ENCODE results near the gene ROR2. TPM values are rescaled to one million over a fixed set of nuclear protein-coding genes. Genes with fewer than 3 reads are reported as not detected.

ROR2 gene
- total and polyA plus RNA-seq, 2 of the 13 experiments (the other 11 are each of a cell fraction or from before 2014, with no cell fraction given) = not detected

GRCh38 chr9:91536211-91536691, 413.8 kb downstream of the ROR2 start (continued):
- no peak for TF ChIP-seq NAIF1 (CRISPR knock-in tag; IDR thresholded peaks at IDR 0.05; ENCODE audit: borderline replicate concordance)
- TF ChIP-seq PHF5A (CRISPR knock-in tag; IDR thresholded peaks at IDR 0.05; ENCODE audit: low read depth, unreplicated experiment) = no peak
- no peak for TF ChIP-seq ZBTB20 (CRISPR knock-in tag; IDR thresholded peaks at IDR 0.05; ENCODE audit: borderline replicate concordance, low read depth)
- TF ChIP-seq ZNF230 (CRISPR knock-in tag; IDR thresholded peaks at IDR 0.05) = no peak
- no peak for TF ChIP-seq ZNF567 (CRISPR knock-in tag; IDR thresholded peaks at IDR 0.05; ENCODE audit: borderline replicate concordance)
- TF ChIP-seq LCORL (IDR thresholded peaks at IDR 0.05) = no peak
- no peak for TF ChIP-seq LCORL (CRISPR knock-in tag; IDR thresholded peaks at IDR 0.05)
- TF ChIP-seq ZNF17 (CRISPR knock-in tag; IDR thresholded peaks at IDR 0.05) = no peak
- TF ChIP-seq ZNF441 (CRISPR knock-in tag; IDR thresholded peaks at IDR 0.05; ENCODE audit: borderline replicate concordance) = no peak
- TF ChIP-seq, protein P1, sequence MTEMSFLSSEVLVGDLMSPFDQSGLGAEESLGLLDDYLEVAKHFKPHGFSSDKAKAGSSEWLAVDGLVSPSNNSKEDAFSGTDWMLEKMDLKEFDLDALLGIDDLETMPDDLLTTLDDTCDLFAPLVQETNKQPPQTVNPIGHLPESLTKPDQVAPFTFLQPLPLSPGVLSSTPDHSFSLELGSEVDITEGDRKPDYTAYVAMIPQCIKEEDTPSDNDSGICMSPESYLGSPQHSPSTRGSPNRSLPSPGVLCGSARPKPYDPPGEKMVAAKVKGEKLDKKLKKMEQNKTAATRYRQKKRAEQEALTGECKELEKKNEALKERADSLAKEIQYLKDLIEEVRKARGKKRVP (CRISPR knock-in tag; IDR thresholded peaks at IDR 0.05) = peak in 1 of 2 experiments; percentile 42; a peak in 1 of 4 replicates
- TF ChIP-seq EZH2 (conservative IDR thresholded peaks at IDR 0.05; ENCODE audit: low read depth, low read length) = no peak
- no peak for TF ChIP-seq MTF2 (CRISPR knock-in tag; IDR thresholded peaks at IDR 0.05; ENCODE audit: borderline replicate concordance)
- TF ChIP-seq KLF11 (CRISPR knock-in tag; IDR thresholded peaks at IDR 0.05) = no peak
- no peak for TF ChIP-seq HNF4A (CRISPR knock-in tag; IDR thresholded peaks at IDR 0.05)
- TF ChIP-seq, protein P2, sequence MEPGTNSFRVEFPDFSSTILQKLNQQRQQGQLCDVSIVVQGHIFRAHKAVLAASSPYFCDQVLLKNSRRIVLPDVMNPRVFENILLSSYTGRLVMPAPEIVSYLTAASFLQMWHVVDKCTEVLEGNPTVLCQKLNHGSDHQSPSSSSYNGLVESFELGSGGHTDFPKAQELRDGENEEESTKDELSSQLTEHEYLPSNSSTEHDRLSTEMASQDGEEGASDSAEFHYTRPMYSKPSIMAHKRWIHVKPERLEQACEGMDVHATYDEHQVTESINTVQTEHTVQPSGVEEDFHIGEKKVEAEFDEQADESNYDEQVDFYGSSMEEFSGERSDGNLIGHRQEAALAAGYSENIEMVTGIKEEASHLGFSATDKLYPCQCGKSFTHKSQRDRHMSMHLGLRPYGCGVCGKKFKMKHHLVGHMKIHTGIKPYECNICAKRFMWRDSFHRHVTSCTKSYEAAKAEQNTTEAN (CRISPR knock-in tag; conservative IDR thresholded peaks at IDR 0.05) = peak; percentile 99
- TF ChIP-seq ZNF432 (CRISPR knock-in tag; IDR thresholded peaks at IDR 0.05; ENCODE audit: borderline replicate concordance) = no peak
- no peak for TF ChIP-seq ZBTB40 (IDR thresholded peaks at IDR 0.05)
- TF ChIP-seq ZBTB40 (CRISPR knock-in tag; IDR thresholded peaks at IDR 0.05) = no peak
- no peak for TF ChIP-seq ZFYVE20 (CRISPR knock-in tag; IDR thresholded peaks at IDR 0.05; ENCODE audit: borderline replicate concordance, low read depth)
- no peak for TF ChIP-seq SKI (IDR thresholded peaks at IDR 0.05; ENCODE audit: partially characterized antibody)
- no peak for TF ChIP-seq MXD4 (CRISPR knock-in tag; IDR thresholded peaks at IDR 0.05)
